K562 (cell line): ENCODE data around the gene RFPL2. TPM values are rescaled to one million over a fixed set of nuclear protein-coding genes. Genes with fewer than 3 reads are reported as not detected.

ENCODE experiments used
- ATAC-seq: fragments of 200-7000 bp; cut with Tn5 transposase; 3 replicates; pipeline ENCODE4 v1.9.1; 2020; ENCODE audit warnings: moderate library complexity
- BruUV-seq: library from RNA; stranded (reverse); fragments of 400-500 nt; replicated peaks from 2 replicates; lab custom pipeline; 2021; lab: Mats Ljungman, UMichigan
- CTCF ChIA-PET: fragments of 300-600 bp; formaldehyde crosslinking; extraction: SDS; loops from one replicate; lab custom pipeline; 2021; ENCODE audit warnings: low intra/inter-chr PET ratio; lab: Yijun Ruan, JAX
- POLR2A ChIA-PET: fragments of 300-600, 350-650 bp; sonication (Branson Sonifier 250); formaldehyde crosslinking; extraction: SDS; loops from one replicate; lab custom pipeline; 2021; ENCODE audit warnings: antibody characterized with exemption, inconsistent platforms; lab: Yijun Ruan, JAX
- DNase-seq, 4 experiments: peaks; one replicate each; pipeline versions ENCODE4 v3.0.0 to v3.0.0-alpha.2; 2011 to 2018; ENCODE audit warnings: low spot score in 3 of 4, mixed read lengths in 3 of 4; ENCODE audit errors: extremely low read depth in 1 of 4
- FAIRE-seq: peaks from 2 replicates; lab custom pipeline; 2011; peaks lifted over from hg19 to GRCh38; lab: Jason Lieb, UNC
- H2AFZ ChIP-seq: 2 replicates; pipeline ENCODE4 v1.6.0; 2011; ENCODE audit warnings: low read depth, low read length, control low read depth, inconsistent platforms
- H3K27ac ChIP-seq: fragments of 200-600 bp; 3 replicates; pipeline ENCODE4 v1.8.0; 2011; ENCODE audit warnings: low read depth, mild to moderate bottlenecking, control low read depth, inconsistent platforms, low read length, moderate library complexity, mixed read lengths; ENCODE audit errors: extremely low read depth
- H3K27me3 ChIP-seq, 2 experiments: fragments of 300-600 bp in 1 of 2; 2 replicates in 1 of 2; 3 replicates in 1 of 2; pipeline versions ENCODE4 v1.6.0 to v1.8.0; 2011; ENCODE audit warnings: inconsistent platforms in 2 of 2, low read length in 2 of 2, mild to moderate bottlenecking in 1 of 2, mixed read lengths in 1 of 2, moderate library complexity in 1 of 2; ENCODE audit not compliant: control insufficient read depth in 2 of 2, insufficient read depth in 2 of 2
- H3K36me3 ChIP-seq: fragments of 300-600 bp; 3 replicates; pipeline ENCODE4 v1.8.0; 2011; ENCODE audit warnings: mild to moderate bottlenecking, low read length, inconsistent platforms; ENCODE audit not compliant: control insufficient read depth, insufficient read depth
- H3K4me1 ChIP-seq, 2 experiments: fragments of 200-600 bp in 1 of 2; replicated peaks in 1 of 2; 2 replicates in 1 of 2; 3 replicates in 1 of 2; pipeline versions ENCODE4 v1.5.1 to v1.8.0; 2011; ENCODE audit warnings: inconsistent platforms in 2 of 2, low read length in 2 of 2, mild to moderate bottlenecking in 1 of 2, mixed read lengths in 1 of 2, moderate library complexity in 1 of 2; ENCODE audit not compliant: control insufficient read depth in 2 of 2, insufficient read depth in 2 of 2
- H3K4me2 ChIP-seq: 2 replicates; pipeline ENCODE4 v1.6.1; 2011; ENCODE audit warnings: low read length, control low read depth, inconsistent platforms, mixed read lengths; ENCODE audit not compliant: insufficient read depth
- H3K4me3 ChIP-seq: fragments of 200-600 bp; sonication (generic), shearing (Covaris generic); 2 replicates; pipeline ENCODE4 v1.5.1; 2016; ENCODE audit warnings: control low read depth, inconsistent platforms
- H3K79me2 ChIP-seq: fragments of 200-600 bp; 3 replicates; pipeline ENCODE4 v1.8.0; 2011; ENCODE audit warnings: low read length, inconsistent platforms; ENCODE audit not compliant: control insufficient read depth, insufficient read depth
- H3K9ac ChIP-seq, 2 experiments: 2 replicates each; pipeline versions ENCODE4 v1.6.0 to v1.6.1; 2011; ENCODE audit warnings: low read depth in 2 of 2, low read length in 2 of 2, control low read depth in 1 of 2, inconsistent platforms in 1 of 2, mild to moderate bottlenecking in 1 of 2, mixed read lengths in 1 of 2; ENCODE audit not compliant: insufficient read depth in 1 of 2
- H3K9me1 ChIP-seq: one replicate; pipeline ENCODE4 v1.6.0; 2011; ENCODE audit warnings: inconsistent platforms, mild to moderate bottlenecking, low read length, moderate library complexity; ENCODE audit not compliant: control insufficient read depth, insufficient read depth
- H3K9me3 ChIP-seq: replicated peaks from 2 replicates; pipeline ENCODE4 v1.5.1; 2011; ENCODE audit warnings: low read depth, low read length, inconsistent platforms; ENCODE audit not compliant: control insufficient read depth, insufficient read depth
- H4K20me1 ChIP-seq: replicated peaks from 2 replicates; pipeline ENCODE4 v1.6.1; 2011; ENCODE audit warnings: low read length, inconsistent platforms, mixed read lengths; ENCODE audit not compliant: control insufficient read depth, insufficient read depth
- CBFA2T3 ChIP-seq: fragments of 450-650 bp; IDR thresholded peaks from 2 replicates; pipeline ENCODE4 v1.6.1; 2017
- GABPB1 ChIP-seq: sonication (generic); formaldehyde crosslinking; IDR thresholded peaks from 2 replicates; pipeline ENCODE4 v1.8.0; 2022; ENCODE audit warnings: mild to moderate bottlenecking, missing genetic modification reagents
- GTF2E2 ChIP-seq: fragments of 200-800 bp; sonication (Bioruptor generic); IDR thresholded peaks from 2 replicates; pipeline ENCODE4 v1.6.1; 2016; ENCODE audit warnings: missing genetic modification characterization, missing compliant biosample characterization
- HIVEP1 ChIP-seq: fragments of 250-450 bp; sonication (Bioruptor Pico); IDR thresholded peaks from 2 replicates; pipeline ENCODE4 v1.4.0; 2020; ENCODE audit warnings: mild to moderate bottlenecking
- HMG20B ChIP-seq: fragments of 250-450 bp; sonication (Bioruptor Pico); IDR thresholded peaks from 2 replicates; pipeline ENCODE4 v1.5.0; 2021; ENCODE audit warnings: mild to moderate bottlenecking
- KAT7 ChIP-seq: sonication (generic); formaldehyde crosslinking; IDR thresholded peaks from 2 replicates; pipeline ENCODE4 v1.8.0; 2022; ENCODE audit warnings: missing genetic modification reagents, mild to moderate bottlenecking, borderline replicate concordance
- MED1 ChIP-seq: sonication (generic); formaldehyde crosslinking; IDR thresholded peaks from 2 replicates; pipeline ENCODE4 v1.8.1; 2023; ENCODE audit warnings: missing genetic modification reagents, borderline replicate concordance
- NONO ChIP-seq, 2 experiments: fragments of 200-400 bp in 1 of 2; fragments of 450-650 bp in 1 of 2; formaldehyde crosslinking in 1 of 2; IDR thresholded peaks; 2 replicates each; pipeline ENCODE4 v1.6.1; 2017; ENCODE audit warnings: low read depth in 2 of 2, mild to moderate bottlenecking in 2 of 2, moderate library complexity in 2 of 2, low read length in 1 of 2
- POLR2H ChIP-seq: IDR thresholded peaks from 2 replicates; pipeline ENCODE4 v1.6.1; 2016; ENCODE audit warnings: missing genetic modification characterization, low read depth, mild to moderate bottlenecking, control low read depth, missing compliant biosample characterization, moderate library complexity
- RFX5 ChIP-seq: IDR thresholded peaks from 2 replicates; pipeline ENCODE4 v1.6.1; 2011; ENCODE audit warnings: low read depth, mild to moderate bottlenecking, improper control_type of control experiment, low read length
- TEAD2 ChIP-seq: fragments of 450-650 bp; IDR thresholded peaks from 2 replicates; pipeline ENCODE4 v1.6.1; 2016; ENCODE audit warnings: missing genetic modification characterization, control low read depth, missing compliant biosample characterization
- ZHX1 ChIP-seq: fragments of 150-350 bp; conservative IDR thresholded peaks from 2 replicates; pipeline ENCODE4 v1.6.1; 2014; ENCODE audit warnings: low read length
- ZNF584 ChIP-seq: fragments of 200-800 bp; sonication (Bioruptor generic); IDR thresholded peaks from 2 replicates; pipeline ENCODE4 v1.6.1; 2016; ENCODE audit warnings: low read depth, mild to moderate bottlenecking, missing genetic modification characterization, missing compliant biosample characterization
- ZNF77 ChIP-seq: fragments of 250-450 bp; sonication (Bioruptor Pico); IDR thresholded peaks from 2 replicates; pipeline ENCODE4 v1.5.0; 2020
- WGBS: fragments of 100-300 bp; shearing (Covaris generic); methylation state at CpG from one replicate; pipeline ENCODE4 v1.1.6; 2016; ENCODE audit warnings: low coverage, mixed read lengths; ENCODE audit not compliant: insufficient coverage; ENCODE audit errors: missing lambda C conversion rate; 5-methylcytosine and 5-hydroxymethylcytosine counted together
- in situ Hi-C: fragments of 300-500 bp; cut with MboI; formaldehyde crosslinking; loops from 4 replicates; pipeline ENCODE4 v1.15.0; 2018; ENCODE audit warnings: inconsistent platforms, mixed read lengths
- intact Hi-C: fragments of 100-400 bp; cut with micrococcal nuclease; formaldehyde crosslinking; loops from 2 replicates; pipeline ENCODE4 v1.14.2; 2022
- polyA plus RNA-seq, 8 experiments: library from polyadenylated mRNA; depleted of rRNA in 4 of 8; stranded (reverse) in 5 of 8; unstranded in 3 of 8; fragments of >200 nt; fragmentation: Nextera tagmentation in 2 of 8; fragmentation: Illumina TruSeq in 1 of 8; extraction: Ambion mirVana in 2 of 8; extraction: Trizol in 1 of 8; gene quantifications; 2 replicates each; pipeline versions ENCODE4 v1.2.1 to v1.2.3, GENCODE V29; 2011 to 2014; ENCODE audit warnings: inconsistent platforms in 1 of 8, missing spikeins in 1 of 8
- total RNA-seq, 7 experiments: library from RNA; depleted of rRNA in 6 of 7; stranded (reverse); fragments of >200 nt in 6 of 7; fragmentation: Illumina TruSeq in 2 of 7; extraction: Trizol in 2 of 7; gene quantifications; 2 replicates each; pipeline versions ENCODE4 v1.2.1 to v1.2.3, GENCODE V29; 2011 to 2021; ENCODE audit warnings: low replicate concordance in 1 of 7

RFPL2 gene
- total and polyA plus RNA-seq, 9 of the 15 experiments (the other 6 are each of a cell fraction or from before 2014, with no cell fraction given): not detected

- peaks cover 0 to 9% of the 10 kb centered on the region in 2 experiments; a peak in 2 of 5 replicates for H3K27me3 ChIP-seq
- ATAC-seq (no peak), FAIRE-seq (no peak), DNase-seq (no peak)
- H3K27ac ChIP-seq: no peak overlapping the region
- no TSS peak for BruUV-seq
- CTCF ChIA-PET: no interaction called here
- no peaks in the 10 kb centered on the region for H3K9me3 ChIP-seq
- intact Hi-C loops (no loop called here), in situ Hi-C loops (no loop called here)
- no peak overlapping the region for H2AFZ ChIP-seq
- no peak overlapping the region for H3K9ac ChIP-seq
- POLR2A ChIA-PET: no interaction called here
- no peaks in the 10 kb centered on the region for H3K4me1 ChIP-seq
- H3K9me1 ChIP-seq: no peaks in the 10 kb centered on the region
- 8% methylated on average over 1 of the region's 1 CpG for WGBS
- no peak overlapping the region for H3K4me3 ChIP-seq
- H3K4me2 ChIP-seq: no peak overlapping the region
- no peaks in the 10 kb centered on the region for H4K20me1 ChIP-seq
- H3K79me2 ChIP-seq: no peaks in the 10 kb centered on the region
- no peak for TF ChIP-seq TEAD2 (tag)
- TF ChIP-seq CBFA2T3: no peak
- TF ChIP-seq ZNF584 (CRISPR knock-in tag): no peak
- TF ChIP-seq RFX5: no peak
- H3K36me3 ChIP-seq: no peaks in the 10 kb centered on the region
These were observed 44.4 kb upstream of the RFPL2 start for GRCh38 chr22:32249231-32249630.

GRCh38 chr22:32248276-32248675 lies 43.4 kb upstream of the RFPL2 start:
- no peak for DNase-seq
- Histone ChIP-seq H3K4me1 (no peaks in the 10 kb centered on the region), H3K27me3 (peaks cover 0 to 8% of the 10 kb centered on the region in 2 experiments; a peak in 2 of 5 replicates), H3K36me3 (no peaks in the 10 kb centered on the region), H3K9me1 (no peaks in the 10 kb centered on the region), H3K4me2 (no peak overlapping the region), H3K9ac (no peak overlapping the region), H3K4me3 (no peak overlapping the region), H2AFZ (no peak overlapping the region), H4K20me1 (no peaks in the 10 kb centered on the region), H3K27ac (no peak overlapping the region), H3K9me3 (no peaks in the 10 kb centered on the region)
- WGBS: no CpG with 5 or more reads among the region's 1 CpG
- CTCF ChIA-PET: no interaction called here
- in situ Hi-C loops (no loop called here), intact Hi-C loops (no loop called here)
- no TSS peak for BruUV-seq
- FAIRE-seq: no peak
- ATAC-seq: no peak
- POLR2A ChIA-PET: no interaction called here
- TF ChIP-seq HMG20B (CRISPR knock-in tag): no peak
- TF ChIP-seq MED1 (CRISPR knock-in tag): no peak
- TF ChIP-seq KAT7 (CRISPR knock-in tag): no peak
- no peak for TF ChIP-seq POLR2H (tag)
- no peak for TF ChIP-seq ZNF77
- TF ChIP-seq GTF2E2: no peak
- TF ChIP-seq ZHX1: no peak
- no peak for TF ChIP-seq GABPB1 (CRISPR knock-in tag)
- no peak for TF ChIP-seq NONO (IDR thresholded peaks at IDR 0.05; ENCODE audit: low read depth in 2 of 2, low read length in 1 of 2)
- TF ChIP-seq HIVEP1 (CRISPR knock-in tag): no peak
- TF ChIP-seq, all 486 proteins: peak for 0
- no peaks in the 10 kb centered on the region for H3K79me2 ChIP-seq
